Mesendoderm (in vitro differentiated cells): ENCODE measurements around the gene UBE2J2.

Source experiments
- DNase-seq: peaks from one replicate; pipeline ENCODE4 v3.0.0; 2013
- H2AK5ac ChIP-seq: 2 replicates; pipeline ENCODE4 v1.6.1; 2013; ENCODE audit warnings: low read length, inconsistent platforms
- H2BK120ac ChIP-seq: 2 replicates; pipeline ENCODE4 v1.6.1; 2013; ENCODE audit warnings: low read depth, mild to moderate bottlenecking, low read length, moderate library complexity, mixed read lengths
- H2BK15ac ChIP-seq: replicated peaks from 2 replicates; pipeline ENCODE4 v1.6.1; 2013; ENCODE audit warnings: low read depth, mild to moderate bottlenecking, moderate library complexity
- H2BK5ac ChIP-seq: 2 replicates; pipeline ENCODE4 v1.6.1; 2013; ENCODE audit warnings: low read length, inconsistent platforms
- H3K18ac ChIP-seq: 2 replicates; pipeline ENCODE4 v1.6.1; 2013; ENCODE audit warnings: mild to moderate bottlenecking, low read length, mixed read lengths
- H3K23ac ChIP-seq: one replicate; pipeline ENCODE4 v1.6.1; 2013; ENCODE audit warnings: low read length
- H3K27ac ChIP-seq: 2 replicates; pipeline ENCODE4 v1.5.1; 2013; ENCODE audit warnings: low read depth, mild to moderate bottlenecking, inconsistent platforms, low read length, moderate library complexity
- H3K27me3 ChIP-seq: 2 replicates; pipeline ENCODE4 v1.6.1; 2013; ENCODE audit warnings: low read length, control low read depth, mild to moderate bottlenecking, inconsistent platforms; ENCODE audit not compliant: insufficient read depth, poor library complexity
- H3K36me3 ChIP-seq: 2 replicates; pipeline ENCODE4 v1.6.1; 2013; ENCODE audit warnings: low read length, inconsistent platforms; ENCODE audit not compliant: control insufficient read depth, insufficient read depth
- H3K4ac ChIP-seq: one replicate; pipeline ENCODE4 v1.6.1; 2013; ENCODE audit warnings: low read depth, mild to moderate bottlenecking, low read length, moderate library complexity
- H3K4me1 ChIP-seq: 2 replicates; pipeline ENCODE4 v1.6.1; 2013; ENCODE audit warnings: low read depth, low read length, inconsistent platforms; ENCODE audit not compliant: control insufficient read depth
- H3K4me2 ChIP-seq: 2 replicates; pipeline ENCODE4 v1.6.1; 2013; ENCODE audit warnings: low read length
- H3K4me3 ChIP-seq: 2 replicates; pipeline ENCODE4 v1.5.1; 2013; ENCODE audit warnings: mild to moderate bottlenecking, low read length
- H3K56ac ChIP-seq: one replicate; pipeline ENCODE4 v1.6.1; 2013; ENCODE audit warnings: low read length
- H3K79me1 ChIP-seq: 2 replicates; pipeline ENCODE4 v1.6.1; 2013; ENCODE audit warnings: low read length, inconsistent platforms
- H3K79me2 ChIP-seq: 2 replicates; pipeline ENCODE4 v1.6.1; 2013; ENCODE audit warnings: mild to moderate bottlenecking, low read length; ENCODE audit not compliant: control insufficient read depth, insufficient read depth
- H3K9ac ChIP-seq: 2 replicates; pipeline ENCODE4 v1.6.1; 2013; ENCODE audit warnings: low read length, inconsistent platforms
- H4K5ac ChIP-seq: one replicate; pipeline ENCODE4 v1.6.1; 2013; ENCODE audit warnings: low read length
- H4K8ac ChIP-seq: one replicate; pipeline ENCODE4 v1.6.1; 2013; ENCODE audit warnings: low read depth, mild to moderate bottlenecking, control low read depth, low read length, moderate library complexity
- WGBS: extraction: QIAGEN DNeasy Blood & Tissue Kit; methylation state at CpG from one replicate; pipeline ENCODE4 v1.1.7; 2013; ENCODE audit warnings: low lambda C conversion rate, missing lambda C conversion rate; ENCODE audit not compliant: insufficient coverage; ENCODE audit errors: extremely low coverage; 5-methylcytosine and 5-hydroxymethylcytosine counted together

UBE2J2 gene

DNA sequence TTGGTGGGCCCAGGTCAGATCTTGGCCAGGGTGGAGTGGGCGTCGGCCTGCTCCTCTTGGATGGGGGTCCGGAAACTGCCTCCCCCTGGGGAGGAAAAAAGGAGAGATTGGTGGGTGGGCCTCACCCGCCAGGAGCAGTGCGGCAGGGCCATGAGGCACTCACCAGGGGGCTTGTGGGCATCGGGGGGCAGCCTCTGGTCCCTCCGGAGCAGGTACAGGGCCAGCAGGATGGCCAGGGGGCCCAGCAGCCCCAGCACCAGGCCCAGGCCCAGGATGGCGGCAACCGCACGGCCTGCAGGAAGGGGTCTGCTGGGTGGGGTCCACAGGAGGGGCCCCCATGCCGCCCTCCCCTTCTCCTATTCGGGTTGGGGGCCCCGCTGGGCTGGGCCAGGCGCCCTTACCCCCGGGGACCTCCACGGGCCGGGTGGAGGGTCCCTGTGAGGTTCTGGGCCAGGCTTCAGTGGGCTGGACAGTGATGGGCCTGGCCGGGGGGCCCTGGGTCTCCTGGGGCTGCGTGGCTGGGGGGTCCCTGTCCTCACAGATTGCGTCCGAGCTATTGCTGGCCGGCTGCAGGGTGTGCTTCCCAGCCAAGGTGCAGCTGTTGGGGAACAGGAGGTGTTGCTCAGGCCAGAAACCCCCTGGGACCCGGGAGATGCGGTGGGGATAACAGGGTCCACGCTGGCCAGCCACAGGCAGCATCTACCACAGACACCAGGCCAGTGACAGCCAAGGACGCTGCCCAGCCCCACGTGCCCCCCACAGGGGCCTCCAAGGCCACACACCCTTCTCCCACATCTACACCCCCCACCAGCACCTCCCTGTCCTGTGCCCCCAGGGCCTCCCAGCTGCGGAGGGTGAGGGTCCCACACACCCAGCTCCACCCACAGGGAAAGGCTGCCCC, 61.9 kb downstream of the UBE2J2 start:
- Histone ChIP-seq H3K4me2 (no peak overlapping the region), H4K5ac (no peak overlapping the region), H3K9ac (no peak overlapping the region), H3K23ac (no peak overlapping the region), H3K79me2 (no peaks in the 10 kb centered on the region), H3K4me1 (no peaks in the 10 kb centered on the region), H3K4me3 (no peak overlapping the region), H3K27ac (no peak overlapping the region), H2BK15ac (no peak overlapping the region), H3K18ac (no peak overlapping the region), H3K27me3 (no peaks in the 10 kb centered on the region), H3K36me3 (no peaks in the 10 kb centered on the region), H3K79me1 (no peaks in the 10 kb centered on the region), H2BK5ac (no peak overlapping the region), H3K56ac (no peak overlapping the region), H2BK120ac (no peak overlapping the region), H3K4ac (no peak overlapping the region), H2AK5ac (no peak overlapping the region), H4K8ac (no peak overlapping the region)
- DNase-seq, result no peak
- no CpG with 5 or more reads among the region's 28 CpGs for WGBS

DNA sequence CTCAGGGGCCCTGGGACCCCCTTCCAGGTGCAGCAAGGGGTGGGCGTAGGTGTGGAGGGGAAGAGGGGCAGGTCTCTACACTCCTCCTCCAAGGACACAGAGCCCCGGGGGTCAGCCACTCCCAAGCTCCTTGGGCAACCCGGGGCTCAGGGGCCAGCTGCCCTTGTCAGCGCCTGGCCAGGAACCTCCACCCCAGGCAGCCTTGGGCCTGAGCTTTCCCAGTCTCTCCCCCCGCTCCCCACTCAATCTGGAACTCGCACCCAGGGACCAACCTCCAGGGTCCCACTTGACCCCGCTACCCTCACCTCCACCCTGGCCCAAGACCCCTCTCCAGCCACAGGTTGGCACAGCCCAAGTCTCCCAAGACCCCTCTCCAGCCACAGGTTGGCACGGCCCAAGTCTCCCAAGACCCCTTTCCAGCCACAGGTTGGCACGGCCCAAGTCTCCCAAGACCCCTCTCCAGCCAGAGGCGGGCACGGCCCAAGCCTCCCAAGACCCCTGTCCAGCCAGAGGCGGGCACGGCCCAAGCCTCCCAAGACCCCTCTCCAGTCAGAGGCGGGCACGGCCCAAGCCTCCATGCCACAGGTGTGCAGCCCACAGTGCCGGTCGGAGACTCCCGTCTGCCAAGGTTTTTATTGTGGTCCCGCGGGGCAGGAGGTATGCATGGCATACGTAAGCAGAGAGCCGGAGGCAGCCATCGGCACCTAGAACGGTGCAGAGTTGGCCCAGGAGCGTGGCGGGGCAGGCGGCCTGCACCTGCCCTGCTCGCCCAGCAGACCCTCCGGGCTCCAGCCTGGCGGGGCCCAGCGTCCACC, 62.7 kb downstream of the UBE2J2 start:
- Histone ChIP-seq H3K9ac (no peak overlapping the region), H3K4me2 (no peak overlapping the region), H3K79me2 (no peaks in the 10 kb centered on the region), H3K79me1 (no peaks in the 10 kb centered on the region), H2BK120ac (no peak overlapping the region), H2BK15ac (no peak overlapping the region), H4K8ac (no peak overlapping the region), H3K18ac (no peak overlapping the region), H3K27ac (no peak overlapping the region), H4K5ac (no peak overlapping the region), H2AK5ac (no peak overlapping the region), H3K4ac (no peak overlapping the region), H3K27me3 (no peaks in the 10 kb centered on the region), H3K4me3 (no peak overlapping the region), H3K36me3 (no peaks in the 10 kb centered on the region), H3K56ac (no peak overlapping the region), H3K23ac (no peak overlapping the region), H3K4me1 (no peaks in the 10 kb centered on the region), H2BK5ac (no peak overlapping the region)
- DNase-seq, result no peak
- WGBS, result no CpG with 5 or more reads among the region's 31 CpGs

DNA sequence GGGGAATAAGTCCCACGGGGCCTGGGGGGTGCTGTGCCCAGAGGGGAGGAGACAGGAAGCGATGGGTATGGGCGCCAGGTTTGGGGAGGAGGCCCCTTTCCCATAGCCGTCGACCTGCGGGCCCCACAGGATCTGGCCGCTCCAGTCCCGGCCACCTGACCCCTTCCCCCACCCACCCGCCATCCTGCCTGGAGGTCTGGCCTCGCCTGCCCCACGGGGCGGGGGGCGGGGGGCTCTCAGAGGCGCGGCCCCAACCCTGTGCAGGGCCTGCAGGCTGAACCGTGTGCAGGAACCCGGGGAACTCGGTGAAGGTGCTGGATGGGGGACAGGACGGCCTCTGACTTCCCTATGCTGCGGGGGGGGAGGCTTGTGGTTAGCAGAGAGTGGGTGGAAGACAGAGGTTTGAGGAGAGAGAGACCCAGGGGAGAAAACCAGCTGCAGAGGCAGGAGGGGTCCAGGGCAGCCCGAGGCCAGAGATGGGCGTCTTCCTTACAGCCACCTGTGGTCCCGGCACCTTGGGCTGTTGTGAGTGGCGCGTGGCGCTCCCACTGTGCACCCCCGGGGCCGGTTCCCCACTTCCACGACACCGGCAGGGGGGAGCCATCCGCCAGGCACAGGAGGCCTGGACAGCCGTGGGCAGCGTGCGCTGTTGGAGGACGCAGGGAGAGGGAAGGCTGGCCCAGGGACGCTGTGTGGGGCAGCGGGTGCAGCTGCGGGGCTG, 64.8 kb downstream of the UBE2J2 start:
- Histone ChIP-seq H2AK5ac (no peak overlapping the region), H3K4me1 (no peaks in the 10 kb centered on the region), H2BK120ac (no peak overlapping the region), H3K9ac (no peak overlapping the region), H4K8ac (no peak overlapping the region), H3K4ac (no peak overlapping the region), H3K27me3 (no peaks in the 10 kb centered on the region), H3K27ac (no peak overlapping the region), H3K56ac (no peak overlapping the region), H3K4me3 (no peak overlapping the region), H3K36me3 (no peaks in the 10 kb centered on the region), H3K4me2 (no peak overlapping the region), H4K5ac (no peak overlapping the region), H3K23ac (no peak overlapping the region), H3K18ac (no peak overlapping the region), H2BK5ac (no peak overlapping the region), H3K79me2 (no peaks in the 10 kb centered on the region), H3K79me1 (no peaks in the 10 kb centered on the region), H2BK15ac (no peak overlapping the region)
- WGBS, result no CpG with 5 or more reads among the region's 38 CpGs
- DNase-seq, result no peak

DNA sequence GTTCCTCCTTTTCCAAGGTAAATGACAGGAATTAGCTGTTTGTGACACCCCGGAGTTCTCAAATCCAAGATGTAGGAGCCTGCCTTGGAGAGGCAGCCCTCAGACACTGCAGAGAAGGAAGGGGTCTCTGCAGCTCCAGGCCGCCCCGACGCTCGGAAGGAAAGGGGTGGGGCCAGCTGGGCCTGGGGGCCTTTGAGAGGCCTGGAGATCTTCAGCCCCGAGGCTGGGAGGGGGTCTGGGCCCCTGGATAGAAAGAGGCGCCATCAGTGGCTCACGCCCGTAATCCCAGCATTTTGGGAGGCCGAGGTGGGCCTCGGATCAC, 66.1 kb downstream of the UBE2J2 start:
- H4K8ac ChIP-seq, result no peak overlapping the region

DNA sequence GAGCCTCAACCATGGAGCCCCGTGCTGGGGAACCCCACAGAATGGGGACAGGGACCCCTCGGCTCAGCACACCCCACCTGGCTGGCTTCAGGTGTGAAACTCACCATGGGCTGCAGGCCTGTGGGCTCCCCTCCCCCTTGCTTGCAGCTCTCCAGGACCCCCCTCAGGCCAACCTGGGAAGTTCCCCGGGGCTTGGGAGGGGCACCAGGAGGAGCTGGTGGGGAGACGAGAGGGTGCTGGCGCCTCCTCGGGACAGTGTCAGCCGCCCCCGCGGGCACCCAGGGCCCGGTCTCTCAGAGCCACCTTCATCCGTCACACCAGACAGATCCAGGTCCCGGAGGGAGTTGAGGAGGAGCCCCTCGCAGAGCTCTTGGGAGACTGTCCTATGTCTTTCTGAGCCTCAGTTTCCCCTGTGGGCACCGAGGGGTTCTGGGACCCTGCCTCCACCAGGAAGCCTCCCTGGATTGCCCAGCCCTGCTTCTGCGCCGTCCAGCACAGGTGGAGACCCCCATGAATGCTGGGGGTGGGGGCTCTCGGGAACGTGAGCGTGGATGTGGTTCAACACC, 66.6 kb downstream of the UBE2J2 start:
- H3K9ac ChIP-seq, result no peak overlapping the region
- H3K36me3 ChIP-seq, result no peaks in the 10 kb centered on the region
- no peak for DNase-seq
- no peak overlapping the region for H3K56ac ChIP-seq
- no peak overlapping the region for H3K27ac ChIP-seq
- no peak overlapping the region for H2BK5ac ChIP-seq
- H4K8ac ChIP-seq, result no peak overlapping the region
- H3K27me3 ChIP-seq, result no peaks in the 10 kb centered on the region
- H2AK5ac ChIP-seq, result no peak overlapping the region
- no peak overlapping the region for H4K5ac ChIP-seq
- H3K18ac ChIP-seq, result no peak overlapping the region
- no peak overlapping the region for H2BK120ac ChIP-seq
- no CpG with 5 or more reads among the region's 19 CpGs for WGBS
- no peak overlapping the region for H3K4me2 ChIP-seq
- no peak overlapping the region for H3K4me3 ChIP-seq
- H2BK15ac ChIP-seq, result no peak overlapping the region
- no peak overlapping the region for H3K4ac ChIP-seq
- no peak overlapping the region for H3K23ac ChIP-seq
- H3K79me1 ChIP-seq, result no peaks in the 10 kb centered on the region
- H3K4me1 ChIP-seq, result no peaks in the 10 kb centered on the region
- no peaks in the 10 kb centered on the region for H3K79me2 ChIP-seq

More for the DNA sequence above, 66.1 kb downstream of the UBE2J2 start:
- H4K5ac ChIP-seq, result no peak overlapping the region
- no peak overlapping the region for H3K23ac ChIP-seq
- no peak overlapping the region for H3K27ac ChIP-seq
- H3K36me3 ChIP-seq, result no peaks in the 10 kb centered on the region
- no peak overlapping the region for H3K4me2 ChIP-seq
- no peak overlapping the region for H3K9ac ChIP-seq
- no peaks in the 10 kb centered on the region for H3K79me2 ChIP-seq
- H2BK15ac ChIP-seq, result no peak overlapping the region
- H2BK120ac ChIP-seq, result no peak overlapping the region
- no peak overlapping the region for H3K4ac ChIP-seq
- no peaks in the 10 kb centered on the region for H3K4me1 ChIP-seq
- H3K79me1 ChIP-seq, result no peaks in the 10 kb centered on the region
- H2BK5ac ChIP-seq, result no peak overlapping the region
- H3K18ac ChIP-seq, result no peak overlapping the region
- WGBS, result no CpG with 5 or more reads among the region's 11 CpGs
- H2AK5ac ChIP-seq, result no peak overlapping the region
- H3K4me3 ChIP-seq, result no peak overlapping the region
- H3K27me3 ChIP-seq, result no peaks in the 10 kb centered on the region
- no peak overlapping the region for H3K56ac ChIP-seq
- no peak for DNase-seq
